HepG2 (cell line): Measurements from ENCODE around the gene MAN2B2. TPM values are rescaled to one million over a fixed set of nuclear protein-coding genes. Genes with fewer than 3 reads are reported as not detected.

Experiments used
- DNMT3B ChIP-seq: conservative IDR thresholded peaks from 2 replicates; pipeline ENCODE4 v1.6.1; 2016; ENCODE audit warnings: missing biosample characterization, control low read depth
- EEA1 ChIP-seq: sonication (generic); formaldehyde crosslinking; IDR thresholded peaks from 2 replicates; pipeline ENCODE4 v1.5.1; 2020; ENCODE audit warnings: mild to moderate bottlenecking, missing genetic modification reagents, borderline replicate concordance
- ELK4 ChIP-seq: sonication (generic); formaldehyde crosslinking; IDR thresholded peaks from 2 replicates; pipeline ENCODE4 v1.9.0; 2021; ENCODE audit warnings: missing genetic modification reagents, borderline replicate concordance
- GPN1 ChIP-seq: sonication (generic); formaldehyde crosslinking; IDR thresholded peaks from 2 replicates; pipeline ENCODE4 v1.5.1; 2020; ENCODE audit warnings: missing genetic modification reagents, borderline replicate concordance
- HNF4G ChIP-seq, 2 experiments: sonication (generic) in 1 of 2; formaldehyde crosslinking in 1 of 2; IDR thresholded peaks; 2 replicates each; pipeline versions ENCODE4 v1.4.0 to v1.6.1; 2011 to 2020; ENCODE audit warnings: borderline replicate concordance in 2 of 2, low read depth in 2 of 2, mild to moderate bottlenecking in 2 of 2, low read length in 1 of 2, missing genetic modification reagents in 1 of 2, moderate library complexity in 1 of 2
- HOXA3 ChIP-seq: sonication (generic); formaldehyde crosslinking; IDR thresholded peaks from 2 replicates; pipeline ENCODE4 v1.5.0; 2020; ENCODE audit warnings: missing genetic modification reagents
- IKZF5 ChIP-seq: IDR thresholded peaks from 2 replicates; pipeline ENCODE4 v1.6.1; 2018; ENCODE audit warnings: missing genetic modification reagents, mild to moderate bottlenecking, missing compliant biosample characterization
- MBD4 ChIP-seq: IDR thresholded peaks from 2 replicates; pipeline ENCODE4 v1.6.1; 2012; ENCODE audit warnings: low read length, inconsistent platforms, borderline replicate concordance
- MYPOP ChIP-seq: sonication (generic); formaldehyde crosslinking; IDR thresholded peaks from 2 replicates; pipeline ENCODE4 v1.8.1; 2023; ENCODE audit warnings: mild to moderate bottlenecking, moderate library complexity, missing genetic modification reagents
- PAXIP1 ChIP-seq: sonication (generic); formaldehyde crosslinking; conservative IDR thresholded peaks from 2 replicates; pipeline ENCODE4 v1.4.0; 2020; ENCODE audit warnings: mild to moderate bottlenecking, missing genetic modification reagents, moderate library complexity
- RNF219 ChIP-seq: sonication (generic); formaldehyde crosslinking; IDR thresholded peaks from 2 replicates; pipeline ENCODE4 v1.5.0; 2020; ENCODE audit warnings: mild to moderate bottlenecking, missing genetic modification reagents
- RXRA ChIP-seq: sonication (generic); formaldehyde crosslinking; IDR thresholded peaks from 2 replicates; pipeline ENCODE4 v1.5.1; 2020; ENCODE audit warnings: missing genetic modification reagents
- SALL1 ChIP-seq: sonication (generic); formaldehyde crosslinking; IDR thresholded peaks from 2 replicates; pipeline ENCODE4 v1.8.0; 2022; ENCODE audit warnings: mild to moderate bottlenecking, missing genetic modification reagents
- TCF7L2 ChIP-seq: IDR thresholded peaks from 2 replicates; pipeline ENCODE4 v1.6.1; 2011; ENCODE audit warnings: mild to moderate bottlenecking, low read depth, low read length, moderate library complexity
- XRCC5 ChIP-seq: fragments of 200-400 bp; formaldehyde crosslinking; optimal IDR thresholded peaks from 2 replicates; pipeline ENCODE3; 2017; ENCODE audit warnings: mild to moderate bottlenecking, low read length
- ZNF333 ChIP-seq: sonication (generic); formaldehyde crosslinking; IDR thresholded peaks from 2 replicates; pipeline ENCODE4 v1.4.0; 2020; ENCODE audit warnings: mild to moderate bottlenecking, missing genetic modification reagents, borderline replicate concordance
- ZNF432 ChIP-seq: sonication (generic); formaldehyde crosslinking; IDR thresholded peaks from 2 replicates; pipeline ENCODE4 v1.5.0; 2020; ENCODE audit warnings: missing genetic modification reagents, mild to moderate bottlenecking, borderline replicate concordance
- ZNF501 ChIP-seq: sonication (generic); formaldehyde crosslinking; IDR thresholded peaks from 2 replicates; pipeline ENCODE4 v1.5.1; 2020; ENCODE audit warnings: mild to moderate bottlenecking, moderate library complexity, missing genetic modification reagents
- polyA plus RNA-seq, 8 experiments: library from polyadenylated mRNA; depleted of rRNA in 3 of 8; stranded (reverse) in 7 of 8; unstranded in 1 of 8; fragments of >200 nt; fragmentation: Illumina TruSeq in 4 of 8; extraction: Trizol in 4 of 8; gene quantifications; 2 replicates each; pipeline versions ENCODE4 v1.2.1 to v1.2.3, GENCODE V29; 2011 to 2016; ENCODE audit warnings: low read depth in 4 of 8, missing spikeins in 1 of 8, mixed read lengths in 1 of 8; ENCODE audit not compliant: insufficient read depth in 1 of 8
- total RNA-seq, 5 experiments: library from RNA; depleted of rRNA; stranded (reverse); fragments of >200 nt; fragmentation: Illumina TruSeq; extraction: Trizol; gene quantifications; 2 replicates each; pipeline ENCODE4 v1.2.3, GENCODE V29; 2016; ENCODE audit warnings: low read depth in 1 of 5

The MAN2B2 gene
- total and polyA plus RNA-seq, 2 of the 13 experiments (the other 11 are each of a cell fraction or from before 2014, with no cell fraction given): 4.8 to 5.4 TPM

- TF ChIP-seq GPN1 (CRISPR knock-in tag): no peak
- TF ChIP-seq SALL1 (CRISPR knock-in tag): peak; percentile 66
- peak; percentile 59 for TF ChIP-seq XRCC5
- TF ChIP-seq ZNF333 (CRISPR knock-in tag): no peak
- TF ChIP-seq ZNF501 (CRISPR knock-in tag): peak; percentile 96
- peak; percentile 73; the same call in 1 of the 2 replicates for TF ChIP-seq MYPOP (CRISPR knock-in tag)
- no peak for TF ChIP-seq RNF219 (CRISPR knock-in tag)
- TF ChIP-seq ZNF432 (CRISPR knock-in tag): no peak
- TF ChIP-seq ELK4 (CRISPR knock-in tag): no peak
- no peak for TF ChIP-seq MBD4
- 0 out of 2 replicates have a peak, but pooled peaks have one; percentile 37 for TF ChIP-seq RXRA (CRISPR knock-in tag)
- no peak for TF ChIP-seq EEA1 (CRISPR knock-in tag)
- no peak for TF ChIP-seq TCF7L2
- peak; percentile 85 for TF ChIP-seq IKZF5 (CRISPR knock-in tag)
- TF ChIP-seq PAXIP1 (CRISPR knock-in tag): peak; percentile 36; the same call in 1 of the 2 replicates
- no peak for TF ChIP-seq DNMT3B (CRISPR knock-in tag)
- TF ChIP-seq HOXA3 (CRISPR knock-in tag): peak; percentile 97
- TF ChIP-seq HNF4G (IDR thresholded peaks at IDR 0.05; ENCODE audit: borderline replicate concordance, low read depth, low read length): no peak
- no peak for TF ChIP-seq HNF4G (CRISPR knock-in tag; IDR thresholded peaks at IDR 0.05; ENCODE audit: borderline replicate concordance, low read depth)
Measured at GRCh38 chr4:6640292-6641163, 65.5 kb downstream of the MAN2B2 start, which contains the start of gene MRFAP1 (continued).
